A549 treated with dexamethasone at 1 μM for 4 hours (cell line): ENCODE data around the gene OR5B17. TPM values are rescaled to one million over a fixed set of nuclear protein-coding genes. Genes with fewer than 3 reads are reported as not detected.

Experiments used
- total RNA-seq: library from RNA; stranded (reverse); fragments of 200-300 nt; extraction: Qiagen RNA extraction; gene quantifications from 5 replicates; pipeline ENCODE4 v1.2.3, GENCODE V29; 2022

OR5B17 gene
- not detected in 5 replicates for total RNA-seq

GRCh38 chr11:58358969-58359368 is at the start of gene OR5B17:
OR5B17 (minus strand) TSS chr11:58359069; CDS start chr11:58359069, 0 bp downstream.

GRCh38 chr11:58406774-58407173 is 47.9 kb upstream of the OR5B17 start, which contains the start of gene OR5B3:
OR5B3 (minus strand) TSS chr11:58406874; CDS start chr11:58403409, 3,465 bp downstream.

Other genes starting within 250 kb of the OR5B17 start
- not detected in 5 replicates for gene OR9I1, start 233.5 kb downstream of the OR5B17 start, total RNA-seq
- gene OR9Q2, start 170.0 kb downstream of the OR5B17 start, total RNA-seq: not detected in 5 replicates
- gene OR1S2, start 154.9 kb downstream of the OR5B17 start, total RNA-seq: not detected in 5 replicates
- gene OR1S1, start 146.3 kb downstream of the OR5B17 start, total RNA-seq: not detected in 5 replicates
- gene OR10Q1, start 130.2 kb downstream of the OR5B17 start, total RNA-seq: not detected in 5 replicates
- gene OR10W1, start 90.8 kb downstream of the OR5B17 start, total RNA-seq: not detected in 5 replicates
- not detected in 5 replicates for gene OR5B3, start 47.8 kb upstream of the OR5B17 start, total RNA-seq
- not detected in 5 replicates for gene OR5B2, start 69.1 kb upstream of the OR5B17 start, total RNA-seq
- not detected in 5 replicates for gene OR5B12, start 83.2 kb upstream of the OR5B17 start, total RNA-seq
- not detected in 5 replicates for gene OR5B21, start 149.0 kb upstream of the OR5B17 start, total RNA-seq
- gene LPXN, start 216.8 kb upstream of the OR5B17 start, total RNA-seq: 2.0 to 2.5 TPM (median 2.2 TPM) in 5 replicates
- 36.8 to 49.2 TPM (median 44.1 TPM) in 5 replicates for gene ZFP91, start 220.0 kb upstream of the OR5B17 start, total RNA-seq